NCI-H146 treated with DMSO at 0.1 percent for 48 hours (cell line): ENCODE results near the gene ARHGAP15.

Experiments used
- DNase-seq: peaks from one replicate; lab custom pipeline; 2025; ENCODE audit not compliant: unreplicated experiment; lab: John Stamatoyannopoulos, UW

ARHGAP15 gene

DNA sequence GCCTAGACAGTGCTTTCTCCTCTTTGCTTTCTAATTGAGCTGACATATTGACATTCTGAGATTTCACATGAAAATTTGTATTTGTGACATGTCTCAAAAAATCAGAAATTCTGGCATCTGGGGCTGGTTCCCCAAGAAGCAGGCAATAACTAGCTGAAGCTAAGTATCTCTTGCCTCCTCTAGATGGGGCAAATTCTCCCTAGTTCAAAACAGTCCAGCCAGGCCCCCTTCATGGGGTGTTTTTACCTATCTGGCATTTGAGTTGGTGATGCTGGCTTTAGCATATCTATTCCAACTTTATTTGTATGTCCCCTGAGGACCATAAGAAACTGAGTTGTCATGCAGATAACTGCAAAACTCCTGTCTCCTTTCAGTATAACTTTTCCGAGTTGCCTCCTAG lies 39.9 kb downstream of the ARHGAP15 start:
- DNase-seq: no peak

DNA sequence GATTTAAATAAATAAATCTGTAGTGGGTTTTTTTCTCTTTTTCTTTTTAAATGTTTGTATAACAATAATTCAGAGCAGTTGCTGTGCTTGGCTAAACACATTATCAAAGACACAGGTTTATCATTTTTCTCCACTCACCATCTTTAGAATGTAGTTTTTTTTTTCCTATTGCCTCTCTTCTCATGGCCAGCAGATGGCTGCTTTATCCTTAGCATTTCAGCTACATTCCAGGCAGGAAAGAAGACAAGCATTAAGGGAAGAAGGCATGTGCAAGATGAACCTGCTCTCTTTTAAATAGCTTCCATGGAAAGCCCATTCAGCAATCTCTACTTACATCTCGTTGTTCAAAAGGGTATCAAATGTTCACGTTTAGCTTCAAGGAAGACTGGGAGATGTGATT lies 42.6 kb downstream of the ARHGAP15 start:
- DNase-seq: no peak

DNA sequence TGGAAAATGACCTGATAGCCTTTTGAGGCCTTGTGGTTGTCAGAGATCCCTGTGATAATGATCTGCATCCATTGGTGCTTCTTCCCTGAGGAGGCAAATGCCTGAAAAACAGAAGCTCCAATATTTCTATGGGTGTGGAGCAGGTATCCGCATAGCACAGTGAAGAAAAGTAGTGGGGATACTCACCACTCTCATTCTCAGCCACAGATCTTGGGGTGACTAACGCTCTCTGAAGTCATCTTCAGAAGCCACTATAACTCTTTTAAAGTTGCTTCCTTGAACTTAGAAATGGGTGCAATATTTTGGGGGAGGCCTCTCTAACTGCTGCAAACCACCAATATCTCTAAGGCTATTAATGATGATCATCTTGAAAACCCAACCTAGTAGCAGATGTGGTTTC lies 46.2 kb downstream of the ARHGAP15 start:
- DNase-seq: no peak

DNA sequence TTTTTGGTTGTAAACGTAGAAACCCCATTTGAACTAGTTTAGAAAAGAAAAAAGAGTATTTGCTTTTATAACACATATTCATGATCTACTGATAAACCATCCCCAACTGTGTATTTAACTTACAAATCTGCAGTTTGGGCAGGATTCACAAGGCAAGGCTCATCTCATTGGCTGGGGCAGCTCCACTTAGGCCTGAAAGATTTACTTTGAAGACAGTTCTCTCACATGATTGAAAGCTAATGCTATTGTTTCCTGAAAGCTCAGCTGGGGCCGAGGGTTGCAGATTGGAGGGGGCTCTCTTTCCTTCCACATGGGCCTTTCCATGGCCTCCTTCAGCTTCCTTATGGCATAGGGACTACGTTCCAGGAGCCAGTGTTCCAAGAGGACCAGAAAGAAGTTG lies 47.4 kb downstream of the ARHGAP15 start:
- DNase-seq: no peak

DNA sequence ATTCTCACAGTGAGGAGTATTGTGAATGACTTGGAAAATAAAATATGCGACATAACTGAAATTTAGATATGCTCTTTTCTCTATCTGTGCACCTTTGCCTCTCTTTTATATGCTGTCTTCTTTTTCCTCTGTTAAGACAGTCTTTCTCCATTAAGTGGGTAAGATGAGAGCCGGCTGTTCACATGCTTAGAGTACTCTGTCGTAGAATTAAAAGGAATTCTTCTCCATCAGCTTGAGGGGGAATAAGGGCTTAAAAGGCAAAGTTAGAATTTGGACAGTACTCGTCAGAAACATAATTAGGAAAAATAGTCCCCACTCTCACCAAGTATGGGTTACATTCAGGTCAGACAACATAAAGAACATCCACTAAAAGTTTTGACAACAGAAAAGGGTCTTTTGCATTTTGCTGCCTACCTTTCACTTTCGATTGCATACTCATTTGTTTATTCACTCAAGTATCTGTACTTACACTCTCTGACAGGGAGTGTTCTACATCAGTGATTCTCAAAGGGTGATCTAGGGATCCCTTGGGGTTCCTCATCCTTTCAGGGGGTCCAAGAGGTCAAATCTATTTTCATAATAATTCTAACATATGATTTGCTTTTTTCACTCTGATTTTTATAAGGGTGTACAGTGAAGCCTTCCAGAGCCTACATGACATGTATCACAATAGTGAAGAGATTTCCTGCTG lies 48.0 kb downstream of the ARHGAP15 start:
- DNase-seq: no peak

DNA sequence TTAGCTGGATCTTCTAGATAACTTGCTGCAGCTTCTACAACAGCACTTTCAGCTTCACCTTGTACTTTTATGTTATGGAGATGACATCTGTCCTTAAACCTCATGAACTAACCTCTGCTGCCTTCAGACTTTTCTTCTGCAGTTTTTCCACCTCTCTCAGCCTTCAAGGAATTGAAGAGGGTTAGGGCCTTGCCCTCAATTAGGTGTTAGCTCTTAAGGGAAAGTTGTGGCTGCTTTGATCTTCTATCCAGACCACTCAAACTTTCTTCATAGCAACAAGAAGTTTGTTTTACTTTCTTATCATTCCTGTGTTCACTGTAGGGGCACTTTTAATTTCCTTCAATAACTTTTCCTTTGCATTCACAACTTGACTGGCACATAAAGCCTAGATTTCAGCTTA lies 52.3 kb downstream of the ARHGAP15 start:
- no peak for DNase-seq

DNA sequence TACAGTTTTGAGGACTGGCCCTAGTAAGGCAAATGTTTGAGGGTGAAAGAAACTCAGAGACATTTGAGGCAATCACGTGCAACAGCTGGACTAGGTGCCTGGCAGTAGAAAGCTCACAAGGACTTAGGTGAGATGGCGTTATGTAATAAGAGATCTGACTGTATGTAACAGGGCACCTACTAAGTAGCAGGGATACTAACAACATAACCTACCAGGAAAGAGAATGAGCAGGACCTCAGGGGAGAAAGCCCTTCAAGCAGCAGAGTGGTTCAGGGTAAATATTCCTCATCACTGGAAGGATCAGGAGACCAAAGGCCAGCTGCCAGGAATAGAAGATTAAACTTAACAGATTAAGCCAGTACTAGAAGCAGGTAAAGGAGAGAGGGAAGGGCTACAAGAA lies 53.4 kb downstream of the ARHGAP15 start:
- DNase-seq: no peak

DNA sequence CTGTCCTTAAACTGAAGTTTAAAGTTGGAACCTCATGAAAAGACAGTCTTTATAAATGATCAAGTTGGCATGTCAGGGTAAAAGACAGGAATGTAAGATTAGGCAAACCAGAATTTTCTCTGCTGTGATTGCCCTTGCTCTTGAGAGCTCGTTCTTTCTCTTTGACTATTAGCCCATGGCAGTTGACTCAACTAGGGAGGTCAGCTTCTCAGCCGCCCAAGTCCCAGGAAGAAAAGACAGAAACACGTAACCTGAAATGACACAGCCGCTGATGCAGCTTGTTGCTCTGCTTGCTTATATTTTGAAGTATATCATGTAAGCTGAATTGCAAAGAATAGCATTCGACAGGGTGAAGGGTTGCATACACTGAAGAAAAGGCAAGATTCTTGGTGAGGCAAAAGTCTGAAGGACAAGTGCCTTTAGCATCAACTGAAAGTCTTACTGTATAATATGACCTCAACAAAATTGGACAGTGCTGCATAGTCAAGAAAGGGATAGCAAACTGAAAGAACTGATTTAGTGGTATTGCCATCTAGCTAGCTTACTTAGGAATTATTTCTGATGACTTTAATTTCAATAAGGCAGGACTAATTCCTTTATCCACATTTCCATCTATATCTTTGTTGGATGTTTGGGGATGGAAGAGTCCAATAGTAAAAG lies 54.7 kb downstream of the ARHGAP15 start:
- no peak for DNase-seq

DNA sequence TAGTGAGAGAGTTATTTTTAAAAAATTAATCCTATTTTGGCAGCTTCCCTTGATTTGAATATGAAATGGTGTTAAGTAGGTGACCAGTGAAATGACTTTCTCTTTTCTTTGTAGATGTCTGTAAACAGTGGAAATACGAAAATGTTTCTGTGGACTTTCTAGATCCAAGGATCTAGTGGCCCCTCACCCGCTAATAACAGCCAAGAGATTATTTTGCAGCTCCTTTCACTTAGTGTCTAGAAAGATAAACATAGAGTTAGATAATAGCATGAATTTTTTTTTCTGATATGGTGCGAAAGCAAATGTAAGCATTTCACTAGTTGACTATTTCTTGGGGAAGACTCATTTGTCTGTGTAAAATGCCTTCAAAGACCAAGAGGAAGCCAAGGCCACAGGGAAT lies 57.7 kb downstream of the ARHGAP15 start:
- DNase-seq: no peak

DNA sequence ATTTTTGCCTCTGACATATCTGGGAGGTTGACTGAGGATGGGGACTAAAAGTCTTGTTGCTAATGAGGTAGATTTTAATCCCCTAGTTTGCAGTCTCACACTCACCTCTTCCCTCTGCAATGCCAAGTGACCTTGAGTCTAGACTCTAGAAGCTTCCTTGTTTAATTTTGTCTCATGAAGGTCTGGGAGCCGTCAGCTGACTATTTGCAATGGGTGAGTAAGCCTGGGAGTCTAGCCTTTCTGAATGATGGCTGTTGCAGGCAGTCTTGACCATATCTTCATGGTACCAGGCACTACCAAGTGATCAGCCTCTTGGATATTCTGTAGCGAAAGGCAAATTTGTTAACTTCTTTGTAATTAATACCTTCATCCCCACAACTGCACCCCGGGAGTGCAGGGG lies 61.2 kb downstream of the ARHGAP15 start:
- DNase-seq: no peak

DNA sequence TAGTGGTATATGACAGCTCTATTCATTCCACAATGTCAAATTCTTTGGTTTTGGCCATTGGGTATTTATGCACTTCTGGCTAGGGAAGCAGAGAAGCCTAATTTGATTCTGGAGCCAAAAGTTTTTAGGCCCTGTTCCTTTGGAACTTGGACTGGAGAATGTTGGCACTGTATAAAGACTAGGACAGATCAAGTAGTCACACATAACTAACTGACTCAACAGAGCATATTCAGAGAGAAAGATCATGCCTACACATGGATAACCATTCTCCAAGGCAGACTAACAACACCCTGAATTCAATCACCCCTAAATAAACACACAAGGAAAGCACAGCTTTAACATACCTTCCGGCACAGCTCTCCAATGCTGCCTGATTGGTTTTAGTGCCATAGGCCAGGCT lies 62.9 kb downstream of the ARHGAP15 start:
- no peak for DNase-seq

DNA sequence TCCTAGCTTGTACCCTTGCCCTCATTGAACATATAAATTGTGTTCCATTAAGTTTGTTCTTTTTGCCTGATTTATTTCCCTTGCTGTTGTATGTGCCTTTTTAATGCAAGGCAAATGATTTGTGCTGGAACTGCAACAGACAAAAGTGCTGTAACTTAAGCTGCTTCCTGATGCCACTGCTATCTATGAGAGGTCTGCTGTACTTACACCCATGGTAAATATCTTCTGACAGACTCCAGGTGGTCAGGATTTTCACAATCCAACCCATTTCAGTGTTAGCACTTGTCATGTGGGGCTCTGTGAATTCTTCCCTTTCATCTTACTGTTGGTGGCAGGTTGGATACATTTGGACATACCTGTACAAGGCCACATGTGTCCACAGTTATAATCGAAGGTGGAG lies 63.5 kb downstream of the ARHGAP15 start:
- DNase-seq: no peak

DNA sequence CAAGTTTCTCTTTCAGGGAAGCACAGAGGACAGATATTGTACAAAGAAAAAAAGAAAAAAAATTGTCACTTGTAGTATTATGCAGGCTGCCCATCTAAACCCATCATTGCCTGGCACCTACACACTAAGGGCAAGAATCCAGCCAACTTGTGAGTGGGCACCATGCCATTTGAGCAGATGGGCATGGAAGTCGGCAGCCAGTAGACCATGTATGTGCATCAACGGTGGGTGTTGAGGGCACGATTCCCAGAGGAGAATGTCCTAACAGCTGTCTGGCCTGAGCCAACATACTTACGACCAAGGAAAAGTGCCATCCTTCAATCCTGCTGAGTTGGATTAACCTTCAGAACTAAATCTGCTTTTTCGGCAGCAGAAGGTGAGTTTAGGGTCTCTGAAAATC lies 63.9 kb downstream of the ARHGAP15 start:
- DNase-seq: no peak

DNA sequence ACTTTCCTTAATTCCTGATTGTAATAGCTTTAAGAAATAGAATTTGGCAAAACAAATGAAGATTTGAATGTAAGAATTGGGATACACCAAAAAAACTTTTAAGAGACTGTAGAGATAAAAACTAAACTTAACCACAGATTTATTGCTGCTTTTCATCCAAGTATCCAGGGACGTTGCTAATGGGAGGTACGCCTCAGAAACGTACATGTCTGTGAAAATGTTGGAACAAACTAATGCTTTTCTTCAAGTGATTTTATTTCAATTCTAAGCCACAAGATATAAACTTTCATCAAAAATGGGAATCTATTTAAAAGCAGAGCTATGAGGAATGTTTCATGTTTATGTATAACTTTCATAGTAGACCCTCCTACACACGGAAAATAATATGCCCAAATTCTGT lies 66.3 kb downstream of the ARHGAP15 start:
- DNase-seq: no peak

DNA sequence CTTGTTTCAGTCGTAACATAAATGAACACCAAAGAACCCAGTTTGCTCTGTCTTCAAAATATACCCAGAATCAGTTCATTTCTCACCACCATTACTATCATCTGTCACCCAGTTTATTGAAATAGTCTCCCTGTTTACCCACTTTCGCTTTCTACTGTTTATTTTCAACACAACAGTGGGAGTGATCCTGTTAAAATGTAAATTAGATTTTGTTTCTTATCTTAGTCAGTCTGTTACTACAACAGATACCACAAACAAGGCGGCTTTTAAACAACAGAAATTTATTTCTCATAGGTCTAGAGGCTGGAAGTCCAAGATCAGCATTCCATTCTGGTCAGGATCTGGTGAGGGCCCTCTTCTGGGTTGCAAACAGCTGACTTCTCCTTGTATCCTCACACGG lies 74.8 kb downstream of the ARHGAP15 start:
- no peak for DNase-seq

DNA sequence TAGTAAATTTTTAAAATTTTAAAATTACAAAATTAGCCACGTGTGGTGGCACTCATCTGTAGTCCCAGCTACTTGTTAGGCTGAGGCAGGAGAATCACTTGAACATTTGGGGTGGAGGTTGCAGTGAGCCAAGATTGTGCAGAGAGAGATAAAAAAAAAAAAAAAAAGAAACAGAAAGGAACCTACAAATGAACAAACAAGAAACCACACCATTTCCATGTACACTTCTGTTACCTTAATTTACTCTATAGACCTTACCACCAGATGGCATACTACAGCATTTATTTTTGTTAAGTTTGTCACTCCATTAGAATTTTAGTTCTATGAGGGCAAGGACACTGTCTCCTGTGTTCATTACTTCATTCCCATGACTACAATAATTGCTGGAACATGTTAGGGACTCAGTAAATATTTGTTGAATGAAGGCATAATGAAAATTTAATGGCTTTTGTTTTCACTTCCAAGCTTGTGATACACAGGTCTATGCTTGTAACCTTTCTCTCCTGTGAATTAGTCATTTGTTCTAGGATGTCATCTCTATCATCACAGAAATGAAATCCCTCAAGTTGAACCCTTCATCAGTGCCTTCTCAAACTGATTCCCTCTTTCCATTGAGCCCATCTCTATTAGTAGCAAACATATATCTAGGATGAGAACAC lies 76.0 kb downstream of the ARHGAP15 start:
- no peak for DNase-seq

DNA sequence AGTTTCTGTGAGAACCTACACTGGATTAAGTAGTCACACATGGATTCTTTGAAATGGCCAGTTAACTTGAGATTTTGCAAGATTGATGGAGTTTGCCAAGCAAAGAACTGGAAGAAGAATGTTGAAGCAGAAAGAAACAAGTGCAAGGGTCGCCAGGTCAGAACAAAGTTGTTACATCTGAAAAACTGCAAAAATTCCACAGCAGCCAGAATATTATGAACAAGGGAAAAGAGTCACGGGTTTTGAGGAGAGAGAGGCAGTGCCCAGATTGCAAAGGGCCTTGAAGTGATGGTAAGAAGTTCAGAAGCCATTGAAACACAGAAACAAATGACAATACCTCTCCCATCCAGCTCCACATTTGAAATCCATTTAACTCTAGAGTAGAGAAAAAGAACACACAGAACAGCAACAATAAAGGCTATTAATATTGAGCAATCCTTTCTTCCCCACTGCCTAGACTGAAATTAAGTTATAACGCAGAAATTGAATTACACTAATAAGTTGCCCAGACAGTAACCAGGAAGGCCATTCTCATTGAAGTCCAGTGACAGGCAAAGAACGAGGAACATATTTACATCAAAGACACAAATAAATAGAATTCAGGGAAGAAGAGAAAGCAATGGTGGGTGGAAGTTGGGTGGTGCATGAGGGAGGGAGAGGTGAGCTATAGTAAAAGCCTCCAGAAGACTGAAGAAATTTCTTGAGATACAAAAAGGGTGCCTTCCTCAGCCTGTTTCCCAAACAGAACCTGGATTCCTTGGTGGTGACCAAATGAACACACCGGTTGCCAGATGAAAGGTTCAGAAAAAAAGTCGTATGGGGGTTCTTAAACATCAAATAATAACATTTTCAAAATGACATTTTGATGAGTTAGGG lies 80.6 kb downstream of the ARHGAP15 start:
- DNase-seq: no peak

DNA sequence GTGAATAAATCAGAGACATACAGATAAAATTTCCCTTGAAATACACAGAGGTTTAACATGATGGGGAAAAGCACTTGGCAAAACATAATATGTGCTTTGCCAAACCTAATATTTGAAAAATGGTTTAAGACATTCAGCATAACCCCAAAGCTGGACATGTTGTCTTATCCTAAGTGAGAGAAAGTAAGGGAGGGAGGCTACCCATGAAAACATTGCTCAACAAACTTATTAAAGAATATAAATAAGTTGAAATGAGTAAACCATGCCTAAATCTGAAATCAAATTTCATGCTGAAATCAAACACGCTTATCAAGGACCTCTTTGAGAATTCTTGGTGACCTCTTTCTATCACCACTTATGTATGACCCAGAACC lies 81.2 kb downstream of the ARHGAP15 start:
- DNase-seq: no peak

DNA sequence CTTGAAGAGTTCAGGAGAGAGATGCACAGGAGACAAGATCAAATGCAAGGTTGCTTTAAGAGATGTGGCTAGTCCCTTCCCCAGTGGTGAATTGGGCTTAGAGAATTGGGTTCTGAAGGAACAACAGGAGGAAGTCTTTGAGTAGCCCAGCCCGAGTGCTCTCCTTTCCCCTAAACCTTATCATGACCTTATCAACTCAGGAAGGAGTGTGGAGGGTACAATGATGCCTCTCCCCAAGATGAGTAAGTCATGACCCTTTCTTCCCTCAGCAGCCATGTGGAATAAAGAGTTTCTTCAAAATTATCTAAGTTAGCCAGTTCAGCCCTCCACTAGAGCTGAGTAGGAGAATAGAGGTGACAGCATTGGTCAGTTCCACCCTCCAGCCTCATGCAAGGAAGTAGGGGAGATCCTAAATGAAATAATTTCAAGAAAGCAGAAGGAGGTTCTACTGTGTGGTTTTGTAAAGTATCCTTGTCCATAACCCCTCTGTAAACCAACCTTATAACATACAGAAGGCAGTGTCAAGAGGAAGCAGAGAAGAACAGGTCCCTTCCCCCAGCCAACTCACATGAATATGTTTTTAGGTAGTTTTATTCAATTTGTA lies 88.4 kb downstream of the ARHGAP15 start:
- no peak for DNase-seq

DNA sequence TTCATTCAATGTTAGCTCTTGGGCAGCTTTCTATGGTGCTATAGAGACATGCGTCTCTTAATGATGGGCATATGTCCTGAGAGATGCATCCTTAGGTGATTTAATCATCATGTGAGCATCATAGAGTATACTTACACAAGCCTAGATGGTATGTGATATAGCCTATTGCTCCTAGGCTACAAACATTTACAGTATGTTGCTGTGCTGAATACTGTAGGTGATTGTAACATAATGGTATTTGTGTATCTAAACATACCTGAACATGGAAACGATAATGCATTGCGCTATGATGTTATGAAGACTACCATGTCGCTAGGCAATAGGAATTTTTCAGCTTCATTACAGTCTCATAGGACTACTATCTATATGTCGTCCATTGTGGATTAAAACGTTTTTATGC lies 89.4 kb downstream of the ARHGAP15 start:
- DNase-seq: no peak

DNA sequence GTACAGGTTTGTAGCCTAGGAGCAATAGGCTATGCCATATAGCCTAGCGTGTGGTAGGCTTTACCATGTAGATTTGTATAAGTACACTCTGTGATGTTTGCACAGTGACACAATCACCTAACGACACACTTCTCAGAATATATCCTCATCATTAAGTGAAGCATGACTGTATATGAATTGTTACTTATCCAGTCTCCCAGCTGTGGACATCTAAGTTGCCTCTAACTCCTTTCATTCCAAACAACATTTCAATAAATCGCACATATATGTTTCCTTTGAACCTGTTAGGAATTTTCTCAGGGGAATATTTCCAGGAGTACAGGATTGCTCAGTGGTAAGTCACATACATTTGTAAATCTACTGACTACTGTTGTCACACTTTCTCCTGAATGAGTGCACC lies 90.0 kb downstream of the ARHGAP15 start:
- no peak for DNase-seq
